ENCODE data around the gene NEUROG1. TPM values are rescaled to one million over a fixed set of nuclear protein-coding genes. Genes with fewer than 3 reads are reported as not detected.

The NEUROG1 gene
- total RNA-seq, 1 donor, result not detected

- DNase-seq (ENCODE audit: low read depth), result no peak
- H3K4me3 ChIP-seq (ENCODE audit: low read depth, low read length), result no peak overlapping the region
- TF ChIP-seq, protein P1, sequence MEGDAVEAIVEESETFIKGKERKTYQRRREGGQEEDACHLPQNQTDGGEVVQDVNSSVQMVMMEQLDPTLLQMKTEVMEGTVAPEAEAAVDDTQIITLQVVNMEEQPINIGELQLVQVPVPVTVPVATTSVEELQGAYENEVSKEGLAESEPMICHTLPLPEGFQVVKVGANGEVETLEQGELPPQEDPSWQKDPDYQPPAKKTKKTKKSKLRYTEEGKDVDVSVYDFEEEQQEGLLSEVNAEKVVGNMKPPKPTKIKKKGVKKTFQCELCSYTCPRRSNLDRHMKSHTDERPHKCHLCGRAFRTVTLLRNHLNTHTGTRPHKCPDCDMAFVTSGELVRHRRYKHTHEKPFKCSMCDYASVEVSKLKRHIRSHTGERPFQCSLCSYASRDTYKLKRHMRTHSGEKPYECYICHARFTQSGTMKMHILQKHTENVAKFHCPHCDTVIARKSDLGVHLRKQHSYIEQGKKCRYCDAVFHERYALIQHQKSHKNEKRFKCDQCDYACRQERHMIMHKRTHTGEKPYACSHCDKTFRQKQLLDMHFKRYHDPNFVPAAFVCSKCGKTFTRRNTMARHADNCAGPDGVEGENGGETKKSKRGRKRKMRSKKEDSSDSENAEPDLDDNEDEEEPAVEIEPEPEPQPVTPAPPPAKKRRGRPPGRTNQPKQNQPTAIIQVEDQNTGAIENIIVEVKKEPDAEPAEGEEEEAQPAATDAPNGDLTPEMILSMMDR (IDR thresholded peaks at IDR 0.05; ENCODE audit: insufficient read depth, low read length), result no peak
Measured at GRCh38 chr5:135486131-135487036, 49.4 kb downstream of the NEUROG1 start.

GRCh38 chr5:135484674-135485086 is 51.1 kb downstream of the NEUROG1 start:
- no peak for DNase-seq (ENCODE audit: low read depth)
- TF ChIP-seq, protein P1 (IDR thresholded peaks at IDR 0.05; ENCODE audit: insufficient read depth, low read length), result no peak

More at GRCh38 chr5:135484674-135485086, 51.1 kb downstream of the NEUROG1 start:
- H3K4me3 ChIP-seq (ENCODE audit: low read depth, low read length), result no peak overlapping the region

Other genes starting within 250 kb of the NEUROG1 start
- gene MACROH2A1, start 136.7 kb downstream of the NEUROG1 start, total RNA-seq (ENCODE audit: low replicate concordance), result 116 and 132 TPM in 2 replicates
- gene DCANP1, start 88.6 kb downstream of the NEUROG1 start, total RNA-seq (ENCODE audit: low replicate concordance), result not detected in 2 replicates
- 0.08 TPM in 1 of 2 replicates, not detected in the other for gene TIFAB, start 83.6 kb downstream of the NEUROG1 start, total RNA-seq (ENCODE audit: low replicate concordance)
- gene CXCL14, start 43.0 kb upstream of the NEUROG1 start, total RNA-seq (ENCODE audit: low replicate concordance), result 0.18 and 0.33 TPM in 2 replicates

Measured in fibroblast of the aortic adventitia (primary cell).